Panc1 (cell line): ENCODE data around the gene KDM7A. TPM values are rescaled to one million over a fixed set of nuclear protein-coding genes. Genes with fewer than 3 reads are reported as not detected.

ENCODE experiments used
- ATAC-seq: fragments of 200-7000 bp; cut with Tn5 transposase; 2 replicates; pipeline ENCODE4 v1.9.1; 2020; ENCODE audit warnings: mild to moderate bottlenecking, moderate library complexity
- BruUV-seq: library from RNA; stranded (reverse); fragments of 400-500 nt; replicated peaks from 2 replicates; lab custom pipeline; 2021; lab: Mats Ljungman, UMichigan
- CTCF ChIA-PET: fragments of 300-600 bp; sonication (Branson Sonifier 250); formaldehyde crosslinking; loops from one replicate; lab custom pipeline; 2022; ENCODE audit warnings: antibody characterized with exemption; lab: Charles Lee
- POLR2A ChIA-PET: fragments of 300-600 bp; sonication (Branson Sonifier 250); formaldehyde crosslinking; loops from one replicate; lab custom pipeline; 2022; ENCODE audit warnings: antibody characterized with exemption; lab: Charles Lee
- DNase-seq: peaks from one replicate; pipeline ENCODE4 v3.0.0-alpha.2; 2010; ENCODE audit warnings: low read depth, low spot score
- H3K27ac ChIP-seq: 2 replicates; pipeline ENCODE4 v1.5.1; 2011; ENCODE audit warnings: mild to moderate bottlenecking, low read length, inconsistent platforms
- H3K27me3 ChIP-seq: fragments of 200-500 bp; sonication (Bioruptor generic); 2 replicates; pipeline ENCODE4 v1.6.0; 2014; ENCODE audit warnings: low read length, inconsistent platforms; ENCODE audit not compliant: control insufficient read depth, insufficient read depth
- H3K36me3 ChIP-seq: fragments of 200-500 bp; sonication (Bioruptor generic); 2 replicates; pipeline ENCODE4 v1.5.1; 2014; ENCODE audit warnings: inconsistent platforms, mild to moderate bottlenecking, low read length, moderate library complexity; ENCODE audit not compliant: control insufficient read depth, insufficient read depth
- H3K4me1 ChIP-seq: 2 replicates; pipeline ENCODE4 v1.5.1; 2011; ENCODE audit warnings: inconsistent platforms, mild to moderate bottlenecking, low read length, moderate library complexity; ENCODE audit not compliant: control insufficient read depth, insufficient read depth
- H3K4me3 ChIP-seq, 2 experiments: 2 replicates each; pipeline ENCODE4 v1.5.1; 2011 to 2012; ENCODE audit warnings: low read depth in 2 of 2, low read length in 2 of 2, mild to moderate bottlenecking in 2 of 2, inconsistent platforms in 1 of 2, moderate library complexity in 1 of 2
- H3K9me3 ChIP-seq: fragments of 200-500 bp; sonication (Bioruptor generic); 2 replicates; pipeline ENCODE4 v1.5.1; 2014; ENCODE audit warnings: low read depth, mild to moderate bottlenecking, inconsistent platforms, low read length, moderate library complexity; ENCODE audit not compliant: control insufficient read depth, insufficient read depth
- POLR2AphosphoS5 ChIP-seq: IDR thresholded peaks from 2 replicates; pipeline ENCODE4 v1.6.1; 2012; ENCODE audit warnings: mild to moderate bottlenecking, low read depth, low read length, moderate library complexity
- SIN3A ChIP-seq: IDR thresholded peaks from 2 replicates; pipeline ENCODE4 v1.6.1; 2012; ENCODE audit warnings: low read depth, mild to moderate bottlenecking, low read length, moderate library complexity, borderline replicate concordance; ENCODE audit not compliant: insufficient read depth
- TCF7L2 ChIP-seq: IDR thresholded peaks from 2 replicates; pipeline ENCODE4 v1.6.1; 2011; ENCODE audit warnings: mild to moderate bottlenecking, low read depth, low read length, inconsistent platforms
- in situ Hi-C: cut with HindIII; loops from 2 replicates; pipeline ENCODE4 v1.10.0; 2016; ENCODE audit warnings: low sequenced_read_pairs, low pct_unique_long_range_greater_than_20kb
- intact Hi-C: fragments of 100-400 bp; cut with micrococcal nuclease; formaldehyde crosslinking; loops from one replicate; pipeline ENCODE4 v1.10.0; 2022; ENCODE audit not compliant: unreplicated experiment
- total RNA-seq: library from RNA; stranded (reverse); gene quantifications from one replicate; pipeline ENCODE4 v1.2.1, GENCODE V29; 2021; ENCODE audit not compliant: unreplicated experiment
- TF ChIP-seq, protein P1 (sequence below), 2 experiments: IDR thresholded peaks; 2 replicates each; pipeline ENCODE4 v1.6.1; 2011 to 2012; ENCODE audit warnings: low read depth in 2 of 2, control low read depth in 1 of 2, low read length in 1 of 2, mild to moderate bottlenecking in 1 of 2, moderate library complexity in 1 of 2; ENCODE audit not compliant: insufficient read depth in 1 of 2
- TF ChIP-seq, protein P2 (sequence below): fragments of 450-650 bp; IDR thresholded peaks from 2 replicates; pipeline ENCODE4 v1.5.1; 2017; ENCODE audit warnings: mild to moderate bottlenecking

The KDM7A gene
- total RNA-seq, 1 experiment from 2014 or later: 3.6 TPM

GRCh38 chr7:140127360-140128127 lies 49.2 kb downstream of the KDM7A start:
- POLR2A ChIA-PET: no interaction called here
- no peak overlapping the region for H3K4me3 ChIP-seq
- H3K36me3 ChIP-seq: no peaks in the 10 kb centered on the region
- intact Hi-C loops (no loop called here), in situ Hi-C loops (no loop called here)
- no peaks in the 10 kb centered on the region for H3K9me3 ChIP-seq
- BruUV-seq: no TSS peak
- CTCF ChIA-PET: no interaction called here
- TF ChIP-seq SIN3A (no peak), TCF7L2 (no peak), POLR2AphosphoS5 (no peak)
- TF ChIP-seq, protein P1, sequence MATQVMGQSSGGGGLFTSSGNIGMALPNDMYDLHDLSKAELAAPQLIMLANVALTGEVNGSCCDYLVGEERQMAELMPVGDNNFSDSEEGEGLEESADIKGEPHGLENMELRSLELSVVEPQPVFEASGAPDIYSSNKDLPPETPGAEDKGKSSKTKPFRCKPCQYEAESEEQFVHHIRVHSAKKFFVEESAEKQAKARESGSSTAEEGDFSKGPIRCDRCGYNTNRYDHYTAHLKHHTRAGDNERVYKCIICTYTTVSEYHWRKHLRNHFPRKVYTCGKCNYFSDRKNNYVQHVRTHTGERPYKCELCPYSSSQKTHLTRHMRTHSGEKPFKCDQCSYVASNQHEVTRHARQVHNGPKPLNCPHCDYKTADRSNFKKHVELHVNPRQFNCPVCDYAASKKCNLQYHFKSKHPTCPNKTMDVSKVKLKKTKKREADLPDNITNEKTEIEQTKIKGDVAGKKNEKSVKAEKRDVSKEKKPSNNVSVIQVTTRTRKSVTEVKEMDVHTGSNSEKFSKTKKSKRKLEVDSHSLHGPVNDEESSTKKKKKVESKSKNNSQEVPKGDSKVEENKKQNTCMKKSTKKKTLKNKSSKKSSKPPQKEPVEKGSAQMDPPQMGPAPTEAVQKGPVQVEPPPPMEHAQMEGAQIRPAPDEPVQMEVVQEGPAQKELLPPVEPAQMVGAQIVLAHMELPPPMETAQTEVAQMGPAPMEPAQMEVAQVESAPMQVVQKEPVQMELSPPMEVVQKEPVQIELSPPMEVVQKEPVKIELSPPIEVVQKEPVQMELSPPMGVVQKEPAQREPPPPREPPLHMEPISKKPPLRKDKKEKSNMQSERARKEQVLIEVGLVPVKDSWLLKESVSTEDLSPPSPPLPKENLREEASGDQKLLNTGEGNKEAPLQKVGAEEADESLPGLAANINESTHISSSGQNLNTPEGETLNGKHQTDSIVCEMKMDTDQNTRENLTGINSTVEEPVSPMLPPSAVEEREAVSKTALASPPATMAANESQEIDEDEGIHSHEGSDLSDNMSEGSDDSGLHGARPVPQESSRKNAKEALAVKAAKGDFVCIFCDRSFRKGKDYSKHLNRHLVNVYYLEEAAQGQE (IDR thresholded peaks at IDR 0.05; ENCODE audit: insufficient read depth in 1 of 2, low read depth in 2 of 2, low read length in 1 of 2): no peak
- TF ChIP-seq, protein P2, sequence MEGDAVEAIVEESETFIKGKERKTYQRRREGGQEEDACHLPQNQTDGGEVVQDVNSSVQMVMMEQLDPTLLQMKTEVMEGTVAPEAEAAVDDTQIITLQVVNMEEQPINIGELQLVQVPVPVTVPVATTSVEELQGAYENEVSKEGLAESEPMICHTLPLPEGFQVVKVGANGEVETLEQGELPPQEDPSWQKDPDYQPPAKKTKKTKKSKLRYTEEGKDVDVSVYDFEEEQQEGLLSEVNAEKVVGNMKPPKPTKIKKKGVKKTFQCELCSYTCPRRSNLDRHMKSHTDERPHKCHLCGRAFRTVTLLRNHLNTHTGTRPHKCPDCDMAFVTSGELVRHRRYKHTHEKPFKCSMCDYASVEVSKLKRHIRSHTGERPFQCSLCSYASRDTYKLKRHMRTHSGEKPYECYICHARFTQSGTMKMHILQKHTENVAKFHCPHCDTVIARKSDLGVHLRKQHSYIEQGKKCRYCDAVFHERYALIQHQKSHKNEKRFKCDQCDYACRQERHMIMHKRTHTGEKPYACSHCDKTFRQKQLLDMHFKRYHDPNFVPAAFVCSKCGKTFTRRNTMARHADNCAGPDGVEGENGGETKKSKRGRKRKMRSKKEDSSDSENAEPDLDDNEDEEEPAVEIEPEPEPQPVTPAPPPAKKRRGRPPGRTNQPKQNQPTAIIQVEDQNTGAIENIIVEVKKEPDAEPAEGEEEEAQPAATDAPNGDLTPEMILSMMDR: no peak
- no peaks in the 10 kb centered on the region for H3K4me1 ChIP-seq
- ATAC-seq: no peak
- H3K27ac ChIP-seq: no peak overlapping the region
- no peaks in the 10 kb centered on the region for H3K27me3 ChIP-seq
- DNase-seq: no peak

DNA sequence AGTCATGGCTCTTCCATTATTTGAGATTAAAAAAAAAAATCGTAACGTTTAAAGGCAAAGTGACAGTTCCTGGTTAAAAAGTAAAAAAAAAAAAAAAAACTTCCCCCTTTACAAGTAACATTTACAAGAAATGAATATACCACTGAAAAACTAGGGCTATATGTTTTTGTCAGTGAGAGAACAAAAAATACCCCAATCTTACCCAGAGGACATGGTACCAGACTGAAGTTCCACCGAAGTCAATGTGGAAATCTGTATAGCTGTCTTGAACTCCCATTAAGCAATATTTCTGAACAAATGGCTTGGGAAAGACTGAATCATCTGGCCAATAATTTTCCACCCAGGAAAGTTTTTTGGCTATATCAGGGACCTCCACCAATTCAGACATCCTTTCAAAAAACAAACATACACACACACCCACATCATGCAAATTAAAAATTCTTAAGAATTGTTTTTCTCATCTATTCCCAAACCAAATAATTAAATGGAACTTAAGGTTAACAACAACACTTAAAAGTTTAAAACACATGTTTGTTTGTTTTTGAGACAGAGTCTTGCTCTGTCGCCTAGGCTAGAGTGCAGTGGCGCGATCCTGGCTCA lies 50.2 kb downstream of the KDM7A start:
- POLR2A ChIA-PET: no interaction called here
- DNase-seq: no peak
- BruUV-seq: no TSS peak
- no peaks in the 10 kb centered on the region for H3K36me3 ChIP-seq
- intact Hi-C loops (no loop called here), in situ Hi-C loops (no loop called here)
- no peaks in the 10 kb centered on the region for H3K4me1 ChIP-seq
- no peak overlapping the region for H3K4me3 ChIP-seq
- TF ChIP-seq TCF7L2 (no peak), POLR2AphosphoS5 (no peak)
- TF ChIP-seq, protein P1 (IDR thresholded peaks at IDR 0.05; ENCODE audit: insufficient read depth in 1 of 2, low read depth in 2 of 2, low read length in 1 of 2): no peak
- CTCF ChIA-PET: interaction anchor here (0.6 kb wide), 1 partner anchor 90 kb away, joined by 3 read pairs; no protein-coding TSS in a partner anchor
- no peak overlapping the region for H3K27ac ChIP-seq
- H3K27me3 ChIP-seq: no peaks in the 10 kb centered on the region
- H3K9me3 ChIP-seq: no peaks in the 10 kb centered on the region
- no peak for ATAC-seq
